Esophagus (tissue), 2 donors: ENCODE results near the gene LTA4H. TPM values are rescaled to one million over a fixed set of nuclear protein-coding genes. Genes with fewer than 3 reads are reported as not detected.

Experiments
- H3K27ac ChIP-seq, 2 donors: one replicate each; pipeline ENCODE4 v1.5.1; 2013; ENCODE audit warnings: low read depth in 2 of 2, mild to moderate bottlenecking in 2 of 2, inconsistent platforms in 1 of 2, low read length in 1 of 2, moderate library complexity in 1 of 2
- H3K27me3 ChIP-seq, 2 donors: one replicate each; pipeline ENCODE4 v1.6.1; 2013; ENCODE audit warnings: low read length in 2 of 2, control low read depth in 1 of 2, mild to moderate bottlenecking in 1 of 2; ENCODE audit not compliant: insufficient read depth in 2 of 2, control insufficient read depth in 1 of 2
- H3K36me3 ChIP-seq, 2 donors: one replicate each; pipeline ENCODE4 v1.6.1; 2013; ENCODE audit warnings: low read length in 1 of 2; ENCODE audit not compliant: control insufficient read depth in 2 of 2, insufficient read depth in 2 of 2
- H3K4me1 ChIP-seq, 2 donors: one replicate each; pipeline ENCODE4 v1.6.1; 2013; ENCODE audit warnings: low read length in 1 of 2; ENCODE audit not compliant: control insufficient read depth in 2 of 2, insufficient read depth in 2 of 2
- H3K4me3 ChIP-seq, 2 donors: one replicate each; pipeline ENCODE4 v1.5.1; 2013; ENCODE audit warnings: low read length in 2 of 2, mild to moderate bottlenecking in 2 of 2, low read depth in 1 of 2, moderate library complexity in 1 of 2
- H3K9me3 ChIP-seq, 2 donors: one replicate each; pipeline ENCODE4 v1.6.1; 2013; ENCODE audit warnings: mild to moderate bottlenecking in 2 of 2, low read depth in 1 of 2, low read length in 1 of 2, moderate library complexity in 1 of 2; ENCODE audit not compliant: control insufficient read depth in 2 of 2, insufficient read depth in 1 of 2
- WGBS, 2 donors: extraction: QIAGEN DNeasy Blood & Tissue Kit; methylation state at CpG; one replicate each; pipeline ENCODE4 v1.1.7; 2013; 5-methylcytosine and 5-hydroxymethylcytosine counted together
- polyA plus RNA-seq, 2 donors: library from polyadenylated mRNA; stranded (reverse); fragments of 200-250 nt; gene quantifications; one replicate each; pipeline ENCODE4 v1.2.3, GENCODE V29; 2013
- donor health status: healthy with polysubstance abuse.
- donor health status: Bipolar disorder and iron deficiency.

The LTA4H gene
- 10 to 100 TPM; 48.9 to 93.2 TPM for polyA plus RNA-seq

DNA sequence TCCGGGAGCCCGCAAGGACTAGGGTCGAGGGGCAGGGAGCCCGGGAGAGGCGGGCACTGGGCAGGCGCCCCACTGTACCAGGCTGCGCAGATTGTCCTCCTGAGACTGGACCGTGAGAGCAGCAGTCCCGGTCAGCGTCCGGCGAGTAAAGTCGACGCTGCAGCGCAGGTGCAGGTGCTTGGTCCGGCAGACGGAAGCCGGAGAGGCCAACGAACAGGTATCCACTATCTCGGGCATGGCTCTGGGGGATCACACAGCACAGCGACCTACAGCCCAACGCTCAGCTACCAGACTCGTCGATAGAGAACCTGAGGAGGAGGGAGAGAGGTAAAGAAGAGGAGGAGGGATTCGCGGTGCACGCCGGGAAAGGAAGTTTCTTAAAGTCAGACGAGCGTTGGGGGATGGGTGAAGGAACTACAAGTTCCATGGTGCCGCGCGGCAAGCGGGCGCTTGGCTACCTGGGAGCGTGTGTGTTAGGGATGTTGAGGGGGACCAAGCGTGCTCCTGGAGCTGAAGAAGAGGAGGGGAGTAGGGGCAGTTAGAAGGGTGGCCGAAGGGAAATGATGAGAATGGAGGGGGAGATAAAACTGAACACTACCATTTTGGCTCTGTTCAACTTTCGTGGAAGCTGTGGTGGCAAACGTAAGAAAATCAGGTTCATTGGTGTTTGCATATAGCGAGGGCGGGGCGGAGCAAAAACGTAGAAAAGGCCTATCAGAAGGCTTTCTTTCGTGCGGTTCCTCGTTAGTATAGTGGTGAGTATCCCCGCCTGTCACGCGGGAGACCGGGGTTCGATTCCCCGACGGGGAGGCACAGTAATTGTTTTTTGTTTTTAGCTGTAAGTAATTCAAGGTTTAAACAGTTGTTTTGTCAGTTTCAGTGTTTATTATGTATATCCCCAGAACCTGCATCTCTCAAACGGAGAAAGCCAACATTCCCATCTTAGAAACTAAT, at the start of gene LTA4H:
Gene LTA4H, minus strand, starts transcription at position 305 of the 954 bp plus-strand sequence. Its CDS starts 68 bp downstream, at position 237.
- Histone ChIP-seq H3K9me3 (no peaks in the 10 kb centered on the region), H3K36me3 (no peaks in the 10 kb centered on the region)
- WGBS, 2 donors = 0% methylated on average over 55 of the region's 55 CpGs

DNA sequence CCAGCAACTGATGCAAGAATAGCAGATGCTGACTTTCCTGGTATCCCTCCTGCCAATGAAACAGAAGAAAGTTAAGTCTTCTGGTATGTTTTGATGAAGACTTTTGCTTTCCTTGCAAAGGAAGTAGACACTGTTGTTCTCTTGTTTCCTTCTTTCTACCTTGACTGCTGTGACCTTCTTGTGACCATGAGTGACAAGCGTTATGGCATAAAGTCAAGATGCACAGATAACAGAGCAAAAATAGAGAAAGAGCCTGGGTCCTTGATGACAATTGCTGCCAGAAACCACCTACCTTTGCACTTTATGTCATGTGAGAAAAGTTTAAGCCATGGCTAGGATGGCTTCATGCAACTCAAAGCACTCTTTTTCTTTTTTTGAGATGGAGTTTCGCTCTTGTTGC, 49.2 kb upstream of the LTA4H start:
- H3K27me3 ChIP-seq = no peaks in the 10 kb centered on the region
- H3K4me3 ChIP-seq = no peak overlapping the region
- no peak overlapping the region for H3K27ac ChIP-seq
- no peaks in the 10 kb centered on the region for H3K4me1 ChIP-seq
- no peaks in the 10 kb centered on the region for H3K9me3 ChIP-seq
- WGBS, 2 donors = 94% methylated on average over 2 of the region's 2 CpGs
- no peaks in the 10 kb centered on the region for H3K36me3 ChIP-seq

More for the DNA sequence above, at the start of gene LTA4H:
- H3K4me3 ChIP-seq = peak within 1 kb of the TSS; percentile 84 to 88
- H3K27me3 ChIP-seq = no peaks in the 10 kb centered on the region
- no peaks in the 10 kb centered on the region for H3K4me1 ChIP-seq
- H3K27ac ChIP-seq = peak within 1 kb of the TSS; percentile 76 to 91

DNA sequence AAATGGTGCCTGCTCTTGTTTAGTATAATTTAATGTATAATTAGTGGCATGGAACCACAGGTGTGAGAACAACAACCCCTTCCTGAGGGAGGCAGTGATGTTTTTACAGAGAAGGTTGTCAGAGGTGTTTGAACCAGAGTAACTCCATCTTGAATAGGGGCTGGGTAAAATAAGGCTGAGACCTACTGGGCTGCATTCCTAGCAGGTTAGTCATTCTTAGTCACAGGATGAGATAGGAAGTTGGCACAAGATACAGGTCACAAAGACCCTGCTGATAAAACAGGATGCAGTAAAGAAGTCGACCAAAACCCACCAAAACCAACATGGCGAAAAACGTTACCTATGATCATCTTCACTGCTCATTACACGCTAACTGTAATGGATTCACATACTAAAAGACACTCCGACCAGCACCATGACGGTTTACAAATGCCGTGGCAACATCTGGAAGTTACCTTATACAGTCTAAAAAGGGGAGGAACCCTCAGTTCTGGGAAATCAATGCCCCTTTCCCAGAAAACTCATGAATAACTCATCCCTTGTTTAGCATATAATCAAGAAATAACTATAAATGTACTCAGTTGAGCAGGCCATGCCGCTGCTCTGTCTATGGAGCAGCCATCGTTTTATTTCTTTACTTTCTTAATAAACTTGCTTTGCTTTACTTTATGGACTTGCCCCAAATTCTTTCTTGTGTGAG, 47.8 kb upstream of the LTA4H start:
- 92 to 96% methylated on average over 9 of the region's 9 CpGs for WGBS, 2 donors
- H3K36me3 ChIP-seq = no peaks in the 10 kb centered on the region
- no peak overlapping the region for H3K4me3 ChIP-seq
- no peak overlapping the region for H3K27ac ChIP-seq
- no peaks in the 10 kb centered on the region for H3K27me3 ChIP-seq
- H3K4me1 ChIP-seq = no peaks in the 10 kb centered on the region
- no peaks in the 10 kb centered on the region for H3K9me3 ChIP-seq

DNA sequence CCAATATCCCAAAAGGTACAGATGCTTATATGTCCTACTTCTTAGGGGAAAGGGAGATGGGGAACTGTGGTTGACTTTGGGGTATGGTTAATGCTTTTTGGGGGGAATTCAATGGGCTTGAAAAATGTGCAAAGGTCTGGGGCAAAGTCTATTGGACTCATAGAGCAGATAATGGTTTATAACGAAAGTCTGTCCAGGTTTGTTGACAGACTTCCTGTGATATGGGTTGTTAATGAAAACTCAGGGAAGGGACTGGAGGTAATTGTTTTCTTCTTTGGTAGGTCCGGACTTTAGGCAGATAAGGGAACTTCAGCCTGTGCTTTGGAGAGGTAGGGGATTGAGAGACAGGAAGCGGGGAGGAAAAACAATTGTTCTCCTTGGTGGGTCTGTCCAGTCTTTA, 46.2 kb upstream of the LTA4H start:
- no peaks in the 10 kb centered on the region for H3K9me3 ChIP-seq
- H3K4me3 ChIP-seq = no peak overlapping the region
- no peaks in the 10 kb centered on the region for H3K27me3 ChIP-seq
- 83 to 89% methylated on average over 3 of the region's 3 CpGs for WGBS, 2 donors
- no peaks in the 10 kb centered on the region for H3K36me3 ChIP-seq
- no peaks in the 10 kb centered on the region for H3K4me1 ChIP-seq
- no peak overlapping the region for H3K27ac ChIP-seq

DNA sequence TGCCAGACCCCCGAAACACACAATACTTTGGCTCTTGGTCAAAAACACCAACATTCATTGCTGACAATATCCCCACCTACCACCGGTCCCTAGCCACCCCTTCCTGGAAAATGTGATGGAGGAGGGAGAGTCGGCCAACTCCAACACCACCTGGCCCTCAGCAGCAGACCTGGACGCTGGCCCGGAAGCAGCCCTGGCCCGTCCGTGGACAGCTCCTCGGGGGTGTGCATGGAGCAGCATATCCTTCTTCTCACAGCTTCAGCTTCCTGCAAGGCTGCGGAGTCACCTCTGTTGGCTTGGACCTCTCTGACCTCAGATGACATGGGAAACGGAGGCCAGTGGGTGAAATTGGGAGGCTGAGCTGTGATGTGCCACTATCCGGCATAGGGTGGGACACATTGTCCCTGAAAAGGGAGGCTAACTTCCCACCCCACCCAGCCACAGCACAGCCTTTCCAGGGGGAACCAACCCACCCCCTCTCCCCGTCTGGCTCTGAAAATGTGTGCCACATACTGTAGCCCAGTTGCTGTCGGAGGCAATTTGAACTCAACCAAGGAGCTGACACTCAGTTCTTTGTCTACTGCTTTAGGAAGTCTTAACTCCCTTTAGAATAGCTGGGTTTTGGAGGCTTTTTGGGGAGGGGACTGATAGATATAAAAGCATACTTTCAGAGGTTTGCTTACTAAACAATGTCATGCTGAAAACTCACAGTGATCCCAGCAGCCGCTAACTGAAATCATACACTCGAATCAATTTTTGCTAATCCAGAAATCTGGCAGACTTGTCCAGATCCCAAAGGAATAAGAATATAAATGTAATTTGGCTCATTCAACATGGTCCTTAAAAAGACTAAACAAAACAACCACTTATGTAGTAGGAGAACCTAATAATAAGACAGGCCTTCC, 43.1 kb upstream of the LTA4H start:
- WGBS, 2 donors = 47 to 61% methylated on average over 15 of the region's 15 CpGs
- Histone ChIP-seq H3K27ac (no peak overlapping the region), H3K27me3 (no peaks in the 10 kb centered on the region), H3K4me3 (no peak overlapping the region), H3K9me3 (no peaks in the 10 kb centered on the region), H3K36me3 (no peaks in the 10 kb centered on the region), H3K4me1 (no peaks in the 10 kb centered on the region)

DNA sequence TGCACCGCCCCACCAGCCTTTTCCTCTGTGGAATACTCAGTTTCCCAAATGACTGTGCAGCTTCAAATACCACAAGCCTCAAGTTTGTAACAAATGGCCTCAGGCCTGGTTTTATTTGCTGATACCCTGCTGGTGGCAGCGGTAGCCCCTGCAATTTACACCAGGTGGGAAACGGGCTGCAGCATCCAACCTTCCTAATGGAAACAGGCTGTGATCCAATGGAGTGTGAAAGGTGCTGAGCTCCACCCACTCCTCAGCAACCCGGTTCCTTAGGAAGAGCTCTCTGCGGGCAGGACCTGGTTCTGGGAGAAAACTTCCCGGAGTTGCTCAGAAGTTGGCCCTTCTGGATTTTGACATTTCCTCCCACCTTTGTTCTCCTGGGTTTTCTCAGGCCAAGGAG, 41.7 kb upstream of the LTA4H start:
- Histone ChIP-seq H3K9me3 (no peaks in the 10 kb centered on the region), H3K36me3 (no peaks in the 10 kb centered on the region), H3K27me3 (no peaks in the 10 kb centered on the region), H3K4me3 (no peak overlapping the region), H3K4me1 (peaks cover 0 to 7% of the 10 kb centered on the region in 2 donors), H3K27ac (no peak overlapping the region)
- 81 to 87% methylated on average over 6 of the region's 6 CpGs for WGBS, 2 donors

DNA sequence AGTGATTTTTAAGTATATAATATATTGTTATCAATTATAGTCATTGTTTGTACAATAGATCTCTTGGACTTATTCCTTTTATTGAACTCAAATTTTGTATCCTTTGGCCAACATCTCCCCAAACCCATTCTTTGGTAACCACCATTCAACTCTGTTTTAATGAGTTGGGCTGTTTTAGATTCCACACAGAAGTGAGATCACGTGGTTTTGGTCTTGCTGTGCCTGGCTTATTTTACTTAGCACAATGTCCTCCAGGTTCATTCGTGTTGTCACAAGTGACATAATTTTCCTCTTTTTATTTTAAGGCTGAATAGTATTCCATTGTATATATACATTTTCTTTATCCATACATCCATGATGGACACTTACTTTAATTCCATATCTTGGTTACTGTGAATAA, 40.2 kb upstream of the LTA4H start:
- Histone ChIP-seq H3K9me3 (no peaks in the 10 kb centered on the region), H3K4me3 (no peak overlapping the region), H3K36me3 (no peaks in the 10 kb centered on the region), H3K4me1 (peaks cover 0 to 11% of the 10 kb centered on the region in 2 donors), H3K27me3 (no peaks in the 10 kb centered on the region), H3K27ac (no peak overlapping the region)
- WGBS, 2 donors = 88 to 91% methylated on average over 2 of the region's 2 CpGs

DNA sequence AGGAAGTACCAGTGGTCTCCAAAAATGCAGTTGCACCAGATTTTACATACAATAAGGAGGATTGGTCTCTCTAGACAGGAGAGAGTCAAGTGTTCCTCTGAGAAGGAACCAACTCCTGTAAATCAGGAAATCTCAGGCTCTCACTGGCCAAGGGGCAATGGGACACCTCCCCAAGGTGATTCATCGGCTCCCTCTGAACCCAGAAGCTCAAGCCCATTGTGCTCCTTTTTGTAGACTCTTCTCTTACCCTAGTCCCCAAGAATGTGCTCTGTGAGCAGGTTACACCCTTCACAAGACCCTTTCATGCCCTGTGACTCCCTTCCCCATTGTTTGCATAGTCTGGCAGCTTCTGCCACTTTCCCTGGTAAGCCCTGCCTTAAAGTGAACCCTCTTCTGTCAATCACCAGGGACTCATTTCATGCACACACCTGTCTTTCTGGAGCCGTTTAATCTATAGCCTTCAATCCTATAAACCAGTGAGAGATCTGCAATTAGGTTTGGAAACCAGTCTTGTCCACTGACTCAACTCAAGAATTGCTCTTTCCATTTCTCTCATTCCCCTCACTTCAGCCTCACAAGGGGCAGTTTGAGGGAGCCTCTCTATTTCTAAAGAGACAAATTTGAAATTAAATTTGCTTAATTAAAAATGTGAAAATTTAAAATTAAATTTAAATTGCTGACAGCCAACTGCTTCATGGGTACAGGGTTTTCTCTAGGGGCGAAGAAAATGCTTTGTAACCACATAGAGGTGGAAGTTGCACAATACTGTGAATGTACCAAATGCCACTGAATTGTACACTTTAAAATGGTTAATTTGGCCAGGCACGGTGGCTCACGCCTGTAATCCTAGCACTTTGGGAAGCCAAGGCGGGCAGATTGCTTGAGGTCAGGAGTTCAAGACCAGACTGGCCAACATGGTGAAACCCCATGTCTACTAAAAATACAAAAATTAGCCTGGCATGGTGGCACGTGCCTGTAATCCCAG, 38.3 kb upstream of the LTA4H start:
- 45 to 57% methylated on average over 7 of the region's 7 CpGs for WGBS, 2 donors
- no peaks in the 10 kb centered on the region for H3K36me3 ChIP-seq
- no peaks in the 10 kb centered on the region for H3K27me3 ChIP-seq
- peak overlapping the region; percentile 88 to 94 for H3K27ac ChIP-seq
- H3K9me3 ChIP-seq = no peaks in the 10 kb centered on the region
- peaks cover 0 to 11% of the 10 kb centered on the region in 2 donors for H3K4me1 ChIP-seq
- no peak overlapping the region for H3K4me3 ChIP-seq
